Spleen (tissue), 11 donors: Measurements from ENCODE around the gene FRMPD3. TPM values are rescaled to one million over a fixed set of nuclear protein-coding genes. Genes with fewer than 3 reads are reported as not detected.

Experiments
- DNase-seq: peaks from one replicate; pipeline ENCODE4 v3.0.0-alpha.2; 2020
- H3K27ac ChIP-seq, 8 donors: fragments of 200-600 bp; sonication (generic) in 7 of 8; 1 replicate in 4 of 8; 2 replicates in 4 of 8; pipeline versions ENCODE4 v1.5.0 to v1.8.0; 2016 to 2021; ENCODE audit warnings: inconsistent platforms in 4 of 8, mild to moderate bottlenecking in 4 of 8, moderate library complexity in 1 of 8
- H3K27me3 ChIP-seq, 7 donors: fragments of 200-600 bp; sonication (generic) in 6 of 7; replicated peaks in 1 of 7; 1 replicate in 4 of 7; 2 replicates in 3 of 7; pipeline versions ENCODE4 v1.5.0 to v1.8.0; 2016 to 2021; ENCODE audit warnings: inconsistent platforms in 3 of 7, mild to moderate bottlenecking in 1 of 7
- H3K36me3 ChIP-seq, 6 donors: fragments of 200-600 bp; sonication (generic) in 5 of 6; 1 replicate in 4 of 6; 2 replicates in 2 of 6; pipeline versions ENCODE4 v1.5.0 to v1.8.0; 2016 to 2021; ENCODE audit warnings: inconsistent platforms in 2 of 6
- H3K4me1 ChIP-seq, 6 donors: fragments of 200-600 bp; sonication (generic) in 5 of 6; 1 replicate in 3 of 6; 2 replicates in 3 of 6; pipeline versions ENCODE4 v1.5.0 to v1.8.0; 2016 to 2021; ENCODE audit warnings: inconsistent platforms in 3 of 6
- H3K4me3 ChIP-seq, 8 donors: fragments of 200-600 bp; sonication (generic) in 7 of 8; 1 replicate in 4 of 8; 2 replicates in 4 of 8; pipeline versions ENCODE4 v1.5.0 to v1.8.0; 2016 to 2021; ENCODE audit warnings: inconsistent platforms in 4 of 8, mild to moderate bottlenecking in 4 of 8, moderate library complexity in 2 of 8
- H3K9me3 ChIP-seq, 8 donors: fragments of 200-600 bp; sonication (generic) in 7 of 8; 1 replicate in 4 of 8; 2 replicates in 4 of 8; pipeline versions ENCODE4 v1.5.0 to v1.8.0; 2016 to 2021; ENCODE audit warnings: inconsistent platforms in 4 of 8
- CTCF ChIP-seq, 11 experiments: fragments of 200-600 bp in 7 of 11; fragments of 450-650 bp in 4 of 11; sonication (generic) in 4 of 11; IDR thresholded peaks in 8 of 11; conservative IDR thresholded peaks in 3 of 11; 1 replicate in 7 of 11; 2 replicates in 4 of 11; pipeline versions ENCODE4 v1.4.0 to v1.8.0; 2016 to 2021; ENCODE audit warnings: antibody characterized with exemption in 11 of 11, inconsistent platforms in 4 of 11, mild to moderate bottlenecking in 1 of 11
- POLR2A ChIP-seq, 3 donors: fragments of 450-650 bp; IDR thresholded peaks; one replicate each; pipeline ENCODE4 v1.5.1; 2017; ENCODE audit warnings: antibody characterized with exemption in 3 of 3, mild to moderate bottlenecking in 1 of 3
- POLR2AphosphoS5 ChIP-seq, 3 donors: sonication (generic); formaldehyde crosslinking; IDR thresholded peaks; one replicate each; pipeline ENCODE4 v1.5.1; 2017; ENCODE audit warnings: antibody characterized with exemption in 3 of 3
- WGBS, 5 donors: extraction: QIAGEN DNeasy Blood & Tissue Kit in 3 of 5; methylation state at CpG; one replicate each; pipeline versions ENCODE4 v1.1.5 to v1.1.7; 2013 to 2018; 5-methylcytosine and 5-hydroxymethylcytosine counted together
- intact Hi-C: fragments of 100-400 bp; cut with DNase I; formaldehyde crosslinking; loops from one replicate; pipeline ENCODE4 v1.15.0; 2023; ENCODE audit warnings: low total_unique reads
- polyA plus RNA-seq, 3 donors: library from polyadenylated mRNA; stranded (reverse); fragments of 200-250 nt; gene quantifications; one replicate each; pipeline ENCODE4 v1.2.1, GENCODE V29; 2013
- total RNA-seq, 7 donors: library from RNA; depleted of rRNA in 3 of 7; stranded (reverse); fragments of >200 nt in 3 of 7; fragmentation: NEBNext Ultra II Directional in 4 of 7; extraction: Animal tissue kit (Norgen Biotek cat#: 25700) in 4 of 7; gene quantifications; one replicate each; pipeline versions ENCODE4 v1.1.0 to v1.2.1, GENCODE V29; 2016 to 2021
- donor health status: healthy with polysubstance abuse.
- donor health status: DM: no; HTN: no; CAD: no; lungs with moderate emphysema.
- donor health status: DM: no; HTN: no; CAD: no.
- donor health status: Bipolar disorder and iron deficiency.
- donor health status: healthy.
- donor health status: DM: no; HTN: no; CAD: no.
- donor health status: DM: yes; HTN: yes; CAD: no.

FRMPD3 gene
- total and polyA plus RNA-seq, 10 donors, result 0.03 to 0.51 (median 0.28) TPM

- intact Hi-C loops, result no loop called here
- peaks cover 0 to 79% (median 34%) of the 10 kb centered on the region in 7 donors for H3K27me3 ChIP-seq
- no peak overlapping the region for H3K27ac ChIP-seq
- H3K36me3 ChIP-seq, result no peaks in the 10 kb centered on the region
- WGBS, 5 donors, result 10 to 42% (median 29%) methylated on average over 8 to 11 of the region's 11 CpGs
- DNase-seq, result no peak
- TF ChIP-seq CTCF (IDR thresholded peaks at IDR 0.05 in 8 of 11, conservative IDR thresholded peaks at IDR 0.05 in 3 of 11) (no peak), POLR2AphosphoS5 (IDR thresholded peaks at IDR 0.05) (no peak), POLR2A (IDR thresholded peaks at IDR 0.05) (no peak)
- H3K4me3 ChIP-seq, result no peak overlapping the region
- H3K9me3 ChIP-seq, result no peaks in the 10 kb centered on the region
- H3K4me1 ChIP-seq, result peaks cover 0 to 24% (median 7%) of the 10 kb centered on the region in 6 donors
Measured at GRCh38 chrX:107451731-107452130, 2.3 kb downstream of the FRMPD3 start.

GRCh38 chrX:107452581-107452980 lies 3.1 kb downstream of the FRMPD3 start:
- DNase-seq, result no peak
- 29 to 49% (median 39%) methylated on average over 4 to 6 of the region's 6 CpGs for WGBS, 5 donors
- Histone ChIP-seq H3K27ac (no peak overlapping the region), H3K4me3 (no peak overlapping the region), H3K36me3 (no peaks in the 10 kb centered on the region), H3K9me3 (no peaks in the 10 kb centered on the region), H3K4me1 (peaks cover 0 to 24% (median 7%) of the 10 kb centered on the region in 6 donors), H3K27me3 (peaks cover 0 to 72% (median 34%) of the 10 kb centered on the region in 7 donors)
- intact Hi-C loops, result no loop called here
- TF ChIP-seq POLR2A (IDR thresholded peaks at IDR 0.05), result no peak
- no peak for TF ChIP-seq CTCF (IDR thresholded peaks at IDR 0.05 in 8 of 11, conservative IDR thresholded peaks at IDR 0.05 in 3 of 11)
- no peak for TF ChIP-seq POLR2AphosphoS5 (IDR thresholded peaks at IDR 0.05)

- intact Hi-C loops, result no loop called here
- H3K27me3 ChIP-seq, result peaks cover 0 to 55% (median 19%) of the 10 kb centered on the region in 7 donors
- H3K27ac ChIP-seq, result no peak overlapping the region
- H3K9me3 ChIP-seq, result no peaks in the 10 kb centered on the region
- no peaks in the 10 kb centered on the region for H3K36me3 ChIP-seq
- no peak for DNase-seq
- H3K4me1 ChIP-seq, result peaks cover 0 to 16% (median 5%) of the 10 kb centered on the region in 6 donors
- no peak overlapping the region for H3K4me3 ChIP-seq
- no peak for TF ChIP-seq POLR2AphosphoS5 (IDR thresholded peaks at IDR 0.05)
- TF ChIP-seq CTCF (IDR thresholded peaks at IDR 0.05 in 8 of 11, conservative IDR thresholded peaks at IDR 0.05 in 3 of 11), result no peak
- no peak for TF ChIP-seq POLR2A (IDR thresholded peaks at IDR 0.05)
Measured at GRCh38 chrX:107454302-107454701, 4.8 kb downstream of the FRMPD3 start.

- 78 to 95% (median 83%) methylated on average over 1 of the region's 1 CpG for WGBS, 5 donors
Measured at GRCh38 chrX:107457289-107457688, 7.8 kb downstream of the FRMPD3 start.

More at GRCh38 chrX:107457289-107457688, 7.8 kb downstream of the FRMPD3 start:
- no peaks in the 10 kb centered on the region for H3K9me3 ChIP-seq
- H3K27me3 ChIP-seq, result peaks cover 0 to 25% (median 0%) of the 10 kb centered on the region in 7 donors
- TF ChIP-seq CTCF (IDR thresholded peaks at IDR 0.05 in 8 of 11, conservative IDR thresholded peaks at IDR 0.05 in 3 of 11) (no peak), POLR2AphosphoS5 (IDR thresholded peaks at IDR 0.05) (no peak), POLR2A (IDR thresholded peaks at IDR 0.05) (no peak)
- no peak overlapping the region for H3K27ac ChIP-seq
- no peak for DNase-seq
- no peaks in the 10 kb centered on the region for H3K36me3 ChIP-seq
- intact Hi-C loops, result no loop called here
- no peak overlapping the region for H3K4me3 ChIP-seq
- H3K4me1 ChIP-seq, result no peaks in the 10 kb centered on the region
